Stimulated activated CD4-positive, alpha-beta T cell treated with anti-CD3 and anti-CD28 coated beads, TNF-alpha, amount 100 ng/mL, for 4 hours (primary cell): ENCODE results near the gene PPM1N.
"Not testable (repeated sequence)": the region's sequence is repeated elsewhere in the genome, so short reads cannot be mapped to it uniquely, and the experiment has no call there.

Experiments
- DNase-seq, 3 experiments: peaks; one replicate each; pipeline ENCODE4 v3.0.0-alpha.2; 2020; ENCODE audit warnings: low read depth in 3 of 3

PPM1N gene

DNA sequence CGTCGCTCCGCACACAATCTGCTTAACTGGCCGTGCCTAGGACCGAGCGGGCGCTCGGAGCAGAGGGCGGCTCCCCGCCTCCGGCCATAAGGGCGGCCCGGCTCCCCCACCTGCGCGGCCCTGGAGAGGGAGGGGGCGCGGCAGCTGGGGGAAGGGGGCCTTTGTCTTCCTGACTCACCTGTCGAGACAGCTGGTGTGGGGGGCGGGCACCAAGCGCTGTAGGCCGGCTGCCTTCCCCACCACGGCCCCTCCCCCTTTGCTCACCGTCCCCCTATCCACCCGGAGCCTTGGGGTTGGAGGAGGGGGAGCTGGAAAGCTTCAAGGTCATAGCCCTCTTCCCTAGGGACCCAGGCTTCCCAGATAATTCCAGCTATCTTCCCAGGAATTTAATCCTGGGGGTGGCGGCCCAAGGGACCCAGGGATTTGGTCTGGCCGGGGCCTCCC is 10.2 kb downstream of the PPM1N start:
- DNase-seq, result peak in 1 of 3 experiments; percentile 43

DNA sequence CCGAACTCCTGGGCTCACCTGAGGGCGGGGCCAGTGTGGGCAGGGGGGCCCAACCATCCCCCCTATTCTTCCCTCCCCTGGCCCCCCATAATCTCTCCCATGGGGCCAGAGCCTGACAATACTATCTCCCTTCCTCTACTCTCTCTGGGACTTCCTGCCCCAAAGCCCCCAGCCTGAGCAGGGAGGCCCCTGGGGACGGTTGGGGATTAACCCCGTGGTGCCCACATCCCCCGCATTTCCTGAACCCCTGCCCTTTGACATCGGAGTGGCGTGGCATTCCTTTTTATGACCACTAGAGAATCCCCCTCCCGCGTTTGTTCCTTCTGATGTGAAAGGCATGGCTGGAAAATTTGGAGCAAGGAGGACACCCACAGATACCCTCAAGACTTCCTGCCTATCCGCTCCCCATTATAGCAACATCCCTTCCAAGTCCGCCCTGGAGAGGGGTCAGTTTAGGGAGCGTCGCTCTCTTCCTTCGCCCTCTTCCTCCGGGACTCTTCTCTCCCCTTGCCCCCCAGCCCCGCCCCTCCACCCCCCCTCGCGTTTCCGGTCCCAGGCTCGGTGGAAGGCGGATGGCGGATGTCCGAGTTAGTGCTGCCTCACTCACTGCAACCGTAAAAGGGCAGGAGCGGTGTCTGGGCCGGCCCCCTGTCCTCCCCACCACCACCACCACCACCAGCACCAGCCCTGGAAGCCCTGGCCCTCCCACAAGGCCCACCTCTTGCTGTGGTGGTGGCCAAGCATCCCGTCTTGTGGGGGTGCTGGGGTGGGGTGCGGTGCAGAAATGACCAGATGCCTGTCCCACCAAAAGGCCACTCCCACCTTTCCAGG is 10.8 kb downstream of the PPM1N start:
- DNase-seq, result no peak

DNA sequence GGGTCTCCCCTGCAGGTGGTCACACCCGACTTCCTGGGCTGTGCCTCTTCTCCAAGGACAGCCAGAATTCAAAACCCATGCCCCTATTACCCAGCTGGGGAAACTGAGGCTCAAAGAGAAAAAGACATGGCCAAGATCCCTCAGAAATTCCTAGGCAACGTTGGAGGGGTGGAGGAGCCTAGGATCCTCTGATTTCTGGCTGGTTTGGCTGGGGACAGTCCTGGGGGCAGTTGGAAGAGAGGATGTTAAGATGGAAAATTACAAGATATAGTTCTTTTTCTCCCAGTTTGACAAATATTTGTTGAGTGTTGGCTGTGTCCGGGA is 11.4 kb downstream of the PPM1N start:
- no peak for DNase-seq

DNA sequence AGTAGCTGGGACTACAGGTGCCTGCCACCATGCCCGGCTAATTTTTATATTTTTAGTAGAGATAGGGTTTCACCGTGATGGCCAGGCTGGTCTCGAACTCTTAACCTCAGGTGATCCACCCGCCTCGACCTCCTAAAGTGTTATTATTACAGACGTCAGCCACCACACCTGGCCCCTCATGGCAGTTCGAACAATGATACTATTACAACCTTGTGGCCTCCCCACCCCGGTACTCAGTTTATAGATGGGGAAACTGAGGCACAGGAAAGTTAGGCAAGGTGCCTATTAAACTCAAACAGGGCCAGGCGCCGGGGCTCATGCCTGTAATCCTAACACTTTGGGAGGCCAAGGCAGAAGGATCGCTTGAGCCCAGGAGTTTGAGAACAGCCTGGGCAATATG is 12.1 kb downstream of the PPM1N start:
- DNase-seq, result not testable (repeated sequence)

DNA sequence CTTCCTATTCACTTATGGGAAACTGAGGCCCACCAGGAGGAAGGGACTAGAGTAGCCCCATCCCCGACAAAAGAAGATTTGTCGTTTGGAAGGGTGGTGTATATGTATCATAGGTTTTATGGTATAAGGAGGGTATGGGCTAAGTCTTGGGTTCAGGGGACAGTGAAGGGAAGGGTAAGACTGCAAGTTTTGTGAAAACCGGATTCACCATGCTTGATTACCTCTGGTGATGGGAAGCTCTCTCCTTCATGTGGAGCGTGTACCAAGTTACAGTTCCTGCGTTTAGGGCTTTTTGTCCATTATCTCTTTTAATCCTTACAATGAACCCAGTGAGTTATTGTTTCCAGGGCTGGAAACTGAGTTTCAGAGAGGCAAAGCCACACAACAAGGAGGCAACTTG is 12.8 kb downstream of the PPM1N start:
- no peak for DNase-seq

DNA sequence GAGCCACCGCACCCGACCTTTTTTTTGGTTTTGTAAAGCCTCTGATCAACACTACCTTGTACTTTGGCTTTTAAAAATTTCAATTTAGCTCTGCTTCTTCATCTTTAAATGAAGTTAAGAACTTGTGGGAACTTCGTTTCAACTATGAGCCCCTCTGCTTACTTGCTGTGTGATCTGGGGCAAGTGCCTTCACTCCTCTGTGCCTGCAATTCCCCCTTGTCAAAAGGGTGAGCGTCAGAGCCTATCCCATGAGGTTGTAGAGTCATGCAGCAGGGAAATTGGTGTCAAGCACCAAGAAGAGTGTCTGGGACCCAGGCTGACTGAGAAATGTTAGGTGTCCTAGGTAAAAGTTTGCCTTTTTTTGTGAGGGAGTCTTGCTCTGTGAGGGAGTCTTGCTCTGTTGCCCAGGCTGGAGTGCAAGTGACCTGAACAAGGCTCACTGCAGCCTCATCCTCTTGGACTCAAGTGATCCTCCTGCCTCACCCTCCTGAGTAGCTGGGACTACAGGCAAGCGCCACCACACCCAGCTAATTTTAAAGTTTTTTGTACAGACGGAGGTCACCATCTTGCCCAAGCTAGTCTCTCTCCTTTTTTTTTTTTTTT is 14.7 kb downstream of the PPM1N start:
- no peak for DNase-seq

DNA sequence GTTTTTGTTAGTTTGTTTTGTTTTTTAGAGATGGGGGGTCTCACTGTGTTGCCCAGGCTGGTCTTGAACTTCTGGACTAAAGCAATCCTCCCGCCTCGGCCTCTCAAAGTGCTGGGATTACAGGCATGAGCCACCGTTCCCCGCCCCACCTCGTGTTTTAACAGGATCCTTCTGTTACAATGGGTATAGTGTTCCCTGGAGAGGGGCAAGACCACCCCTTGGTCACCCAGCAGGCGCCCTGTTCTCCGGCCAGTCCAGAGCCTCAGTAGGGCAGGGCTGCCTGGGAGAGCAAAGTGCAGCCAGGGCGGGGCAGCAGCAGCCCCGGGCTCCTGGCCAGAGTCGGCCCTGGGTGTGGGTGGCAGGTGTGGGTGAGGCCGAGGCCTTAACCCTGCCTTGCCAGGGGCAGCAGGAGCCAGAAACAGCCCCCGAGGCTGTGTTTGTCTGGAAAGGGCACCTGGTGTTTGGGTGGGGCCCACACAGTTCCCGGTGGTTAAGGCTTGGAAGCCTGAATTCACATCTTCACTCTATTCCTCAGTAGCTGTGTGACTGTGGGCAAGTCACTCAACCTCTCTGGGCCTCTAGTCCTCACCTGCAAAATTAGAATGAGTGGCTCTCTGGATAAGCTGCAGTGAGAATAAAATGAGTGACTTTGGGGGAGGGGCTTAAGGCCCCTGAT is 16.3 kb downstream of the PPM1N start:
- DNase-seq, result no peak

DNA sequence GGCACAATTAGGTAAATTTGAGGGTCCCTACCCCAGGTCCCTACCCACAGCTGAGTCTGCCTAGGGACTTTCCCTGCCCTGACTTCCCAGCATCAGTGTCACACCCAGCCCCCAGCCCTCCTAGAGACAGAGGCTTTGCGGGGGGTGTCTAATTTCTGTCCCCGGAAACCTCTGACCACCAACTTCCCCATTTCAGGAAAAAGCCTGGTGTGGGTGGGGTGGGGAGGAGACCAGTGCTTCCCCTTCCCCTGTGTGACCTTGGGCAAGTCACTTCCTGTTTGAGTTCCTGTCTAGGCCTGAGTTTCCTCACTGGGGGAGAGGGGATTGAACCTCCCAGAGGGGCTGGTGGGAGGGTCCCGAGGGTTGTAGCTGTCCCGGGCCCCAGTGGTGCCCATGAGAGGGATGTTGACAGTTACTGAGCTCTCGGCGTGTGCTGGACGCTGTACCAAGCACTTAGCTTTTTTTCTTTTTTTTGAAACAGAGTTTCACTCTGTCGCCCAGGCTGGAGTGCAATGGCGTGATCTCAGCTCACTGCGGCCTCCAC is 16.9 kb downstream of the PPM1N start:
- DNase-seq, result no peak

DNA sequence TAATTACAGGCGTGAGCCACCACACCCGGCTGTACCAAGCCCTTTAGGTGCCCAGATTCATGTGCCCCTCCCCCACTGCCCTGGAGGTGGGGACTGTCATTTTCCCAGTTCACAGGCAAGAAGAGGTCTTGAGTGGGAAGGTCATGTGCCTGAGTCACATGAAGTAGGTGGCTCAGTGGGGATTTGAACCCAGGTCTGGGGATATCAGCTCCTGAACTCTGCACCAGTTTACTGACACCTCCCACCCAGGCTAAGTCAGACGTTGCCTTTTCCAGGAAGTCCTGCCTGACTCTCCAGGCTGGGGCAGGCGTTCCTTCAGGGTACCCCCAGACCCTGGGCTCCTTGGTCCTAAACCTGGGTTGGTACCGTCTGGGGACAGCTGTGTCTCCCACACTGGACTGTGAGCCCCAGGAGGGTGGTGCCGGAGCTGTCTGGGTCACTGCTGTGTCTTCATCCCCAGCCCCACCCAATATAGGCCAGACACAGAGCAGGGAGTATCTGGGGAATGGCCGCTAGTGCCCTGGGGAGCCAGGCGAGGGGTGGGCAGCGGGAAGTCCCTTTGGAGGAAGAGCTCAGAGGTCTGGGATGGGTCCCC is 17.7 kb downstream of the PPM1N start:
- no peak for DNase-seq

DNA sequence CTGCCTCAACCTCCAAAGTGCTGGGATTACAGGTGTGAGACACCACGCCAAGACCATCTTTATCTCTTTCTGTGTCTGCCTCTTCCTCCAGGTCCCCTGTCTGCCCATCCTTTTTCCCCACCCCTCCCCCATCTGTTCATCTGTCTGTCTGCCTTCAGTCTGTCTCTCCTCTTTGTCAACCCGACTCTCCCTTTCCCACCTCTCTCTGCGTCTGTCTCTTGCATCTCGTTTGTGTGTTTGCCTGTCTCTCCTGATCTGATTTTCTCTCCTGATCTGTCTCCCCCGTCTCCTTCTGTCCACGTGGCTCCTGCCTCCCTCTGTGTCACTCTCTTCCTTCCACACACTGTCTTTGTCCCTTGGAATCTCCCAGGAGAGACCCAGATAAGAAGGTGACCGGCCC is 19.0 kb downstream of the PPM1N start:
- DNase-seq, result no peak

DNA sequence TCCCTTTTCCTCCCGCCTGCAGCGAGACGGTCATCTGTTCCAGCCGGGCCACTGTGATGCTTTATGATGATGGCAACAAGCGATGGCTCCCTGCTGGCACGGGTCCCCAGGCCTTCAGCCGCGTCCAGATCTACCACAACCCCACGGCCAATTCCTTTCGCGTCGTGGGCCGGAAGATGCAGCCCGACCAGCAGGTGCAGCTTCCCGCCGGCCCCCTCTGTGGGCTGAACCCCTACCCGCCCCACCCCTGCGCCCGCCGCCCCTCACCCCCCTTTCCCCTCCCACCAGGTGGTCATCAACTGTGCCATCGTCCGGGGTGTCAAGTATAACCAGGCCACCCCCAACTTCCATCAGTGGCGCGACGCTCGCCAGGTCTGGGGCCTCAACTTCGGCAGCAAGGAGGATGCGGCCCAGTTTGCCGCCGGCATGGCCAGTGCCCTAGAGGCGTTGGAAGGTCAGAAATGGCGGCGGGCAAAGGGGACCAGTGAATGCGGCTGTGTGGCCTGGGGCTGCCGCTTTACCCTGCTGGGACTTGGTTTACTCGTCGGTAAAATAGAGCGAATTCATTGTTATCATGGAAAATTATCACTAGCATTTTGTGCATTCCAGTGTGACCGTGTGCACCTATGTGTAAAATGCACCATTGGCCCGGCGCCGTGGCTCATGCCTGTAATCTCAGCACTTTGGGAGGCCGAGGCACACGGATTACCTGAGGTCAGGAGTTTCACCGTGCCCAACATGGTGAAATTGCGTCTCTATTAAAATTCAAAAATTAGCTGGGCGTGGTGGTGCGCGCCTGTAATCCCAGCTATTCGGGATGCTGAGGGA is 19.6 kb downstream of the PPM1N start:
- no peak for DNase-seq

DNA sequence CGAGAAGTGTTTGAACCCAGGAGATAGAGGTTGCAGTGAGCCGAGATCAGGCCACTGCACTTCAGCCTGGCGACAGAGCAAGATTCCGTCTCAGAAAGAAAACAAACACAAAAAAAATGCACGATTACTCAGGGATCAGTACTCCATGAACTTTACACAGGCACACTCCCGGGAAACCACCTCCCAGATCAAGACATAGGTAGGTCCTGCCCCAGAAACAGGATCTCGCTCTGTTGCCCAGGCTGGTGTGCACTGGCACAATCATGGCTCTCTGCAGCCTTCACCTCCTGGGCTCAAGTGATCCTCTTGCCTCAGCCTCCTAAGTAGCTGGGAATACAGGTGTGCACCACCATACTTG is 20.2 kb downstream of the PPM1N start:
- no peak for DNase-seq

DNA sequence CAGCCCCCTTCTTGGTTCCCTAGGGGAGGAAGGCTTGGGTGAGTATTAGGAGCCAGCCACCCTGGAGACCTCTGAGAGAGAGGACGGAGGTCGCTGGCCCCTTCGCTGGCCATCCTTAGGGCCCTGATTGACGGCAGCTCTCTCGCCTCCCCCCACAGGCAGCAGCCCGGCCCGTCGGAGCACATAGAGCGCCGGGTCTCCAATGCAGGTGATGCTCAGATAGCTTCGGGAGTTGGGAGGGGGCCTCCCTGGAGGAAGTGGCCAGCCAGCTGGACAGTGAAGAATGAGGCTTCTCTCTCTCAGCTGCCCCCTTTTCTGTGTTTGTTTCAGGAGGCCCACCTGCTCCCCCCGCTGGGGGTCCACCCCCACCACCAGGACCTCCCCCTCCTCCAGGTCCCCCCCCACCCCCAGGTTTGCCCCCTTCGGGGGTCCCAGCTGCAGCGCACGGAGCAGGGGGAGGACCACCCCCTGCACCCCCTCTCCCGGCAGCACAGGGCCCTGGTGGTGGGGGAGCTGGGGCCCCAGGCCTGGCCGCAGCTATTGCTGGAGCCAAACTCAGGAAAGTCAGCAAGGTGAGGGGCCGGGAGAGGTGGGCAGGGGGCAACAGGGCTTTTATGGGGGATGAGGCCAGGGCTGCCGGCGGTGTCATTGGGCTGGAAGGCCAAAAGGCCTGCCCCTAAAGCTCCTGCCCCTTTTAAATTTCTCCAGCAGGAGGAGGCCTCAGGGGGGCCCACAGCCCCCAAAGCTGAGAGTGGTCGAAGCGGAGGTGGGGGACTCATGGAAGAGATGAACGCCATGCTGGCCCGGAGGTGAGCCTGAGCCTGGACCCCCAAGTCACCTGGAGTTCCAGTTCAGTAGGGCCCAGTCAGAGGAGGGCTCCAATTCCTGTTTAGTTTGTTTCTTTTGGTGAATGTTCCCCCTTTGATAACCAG is 24.0 kb downstream of the PPM1N start:
- DNase-seq, result no peak

DNA sequence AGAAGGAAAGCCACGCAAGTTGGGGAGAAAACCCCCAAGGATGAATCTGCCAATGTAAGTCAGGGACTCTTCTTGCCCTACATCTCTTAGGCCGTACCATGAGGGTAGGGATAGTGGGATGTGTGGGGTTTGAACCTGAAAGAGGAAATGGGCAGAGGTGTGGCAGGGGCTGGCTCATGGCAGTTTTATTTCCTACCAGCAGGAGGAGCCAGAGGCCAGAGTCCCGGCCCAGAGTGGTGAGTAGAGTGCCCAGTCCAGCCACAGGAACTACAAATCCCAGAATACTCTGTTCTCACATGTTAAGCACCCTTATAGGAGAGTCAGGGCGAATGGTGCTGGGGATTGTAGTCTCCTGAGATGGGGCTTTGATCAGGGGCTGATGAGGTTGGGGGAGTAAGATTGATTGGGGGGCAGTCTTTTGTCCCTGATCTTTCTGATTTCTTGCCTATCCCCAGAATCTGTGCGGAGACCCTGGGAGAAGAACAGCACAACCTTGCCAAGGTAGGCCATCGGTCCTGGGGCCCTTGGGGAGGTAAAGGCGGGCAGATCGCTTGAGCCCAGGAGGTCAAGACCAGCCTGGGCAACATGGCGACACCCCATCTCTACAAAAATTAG is 25.5 kb downstream of the PPM1N start:
- peak; percentile 41 to 51 (median 50) for DNase-seq

DNA sequence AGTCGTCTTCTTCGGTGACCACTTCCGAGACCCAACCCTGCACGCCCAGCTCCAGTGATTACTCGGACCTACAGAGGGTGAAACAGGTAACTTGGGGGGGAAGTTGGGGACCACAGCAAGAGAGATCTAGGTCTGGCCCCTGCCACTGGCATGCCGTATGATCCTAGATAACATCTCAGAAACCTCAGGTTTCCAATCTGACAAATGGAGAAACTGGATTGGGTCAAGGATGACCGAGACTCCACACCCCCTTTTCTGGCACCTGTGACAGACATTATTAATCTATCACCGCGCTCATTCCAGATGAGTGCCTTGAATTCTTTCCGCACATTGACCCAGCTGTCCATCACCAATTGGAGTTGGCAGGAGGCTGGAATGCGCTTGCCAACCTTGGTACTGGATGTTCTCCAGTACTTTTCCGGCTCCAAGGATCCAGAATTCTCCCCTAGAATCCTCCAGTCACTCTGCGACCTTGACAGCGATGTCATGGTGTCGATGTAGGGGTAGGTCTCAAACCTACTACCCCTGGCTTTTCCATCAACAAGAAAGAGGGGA is 26.4 kb downstream of the PPM1N start:
- no peak for DNase-seq

DNA sequence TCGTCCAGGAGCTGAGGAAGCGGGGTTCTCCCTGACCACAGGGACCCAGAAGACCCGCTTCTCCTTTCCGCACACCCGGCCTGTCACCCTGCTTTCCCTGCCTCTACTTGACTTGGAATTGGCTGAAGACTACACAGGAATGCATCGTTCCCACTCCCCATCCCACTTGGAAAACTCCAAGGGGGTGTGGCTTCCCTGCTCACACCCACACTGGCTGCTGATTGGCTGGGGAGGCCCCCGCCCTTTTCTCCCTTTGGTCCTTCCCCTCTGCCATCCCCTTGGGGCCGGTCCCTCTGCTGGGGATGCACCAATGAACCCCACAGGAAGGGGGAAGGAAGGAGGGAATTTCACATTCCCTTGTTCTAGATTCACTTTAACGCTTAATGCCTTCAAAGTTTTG is 27.9 kb downstream of the PPM1N start:
- DNase-seq, result no peak

DNA sequence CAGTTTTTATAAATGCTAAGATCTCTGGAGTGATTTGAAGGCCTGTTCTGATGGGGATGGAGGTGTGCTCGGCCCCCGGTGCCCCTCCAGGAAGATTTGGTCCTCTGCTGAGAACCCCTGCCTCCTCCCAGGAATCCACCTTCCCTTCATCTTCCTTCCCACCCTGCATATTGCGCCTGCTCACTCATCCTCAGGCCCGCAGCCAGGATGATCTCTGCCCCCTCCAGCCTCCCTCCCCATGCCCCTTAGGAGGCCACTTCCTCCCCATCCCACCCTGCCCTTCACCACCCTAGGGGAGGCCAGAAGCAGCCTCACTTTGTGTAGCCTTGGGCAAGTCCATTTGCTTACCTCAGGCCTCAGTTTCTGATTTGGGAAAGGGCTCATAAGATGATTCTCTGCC is 28.7 kb downstream of the PPM1N start:
- no peak for DNase-seq

DNA sequence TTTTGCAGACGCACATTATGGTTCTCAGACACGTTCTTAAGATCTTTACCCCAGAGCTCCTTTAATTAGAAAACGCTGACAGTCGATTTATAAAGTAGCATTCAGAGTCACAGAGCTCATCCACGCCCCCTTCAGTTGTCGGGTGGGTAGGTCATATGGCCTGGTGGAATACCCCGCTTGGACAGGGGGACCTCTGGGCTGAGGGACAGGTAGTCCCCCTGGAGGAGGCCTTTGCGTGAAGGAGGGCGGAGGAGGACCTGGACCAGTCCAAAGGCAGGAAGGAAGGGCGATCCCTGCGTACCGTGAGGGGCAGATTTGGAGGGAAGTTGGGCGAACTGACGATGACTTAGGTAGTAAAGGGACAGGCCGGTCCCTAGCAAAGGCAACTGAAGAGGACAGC is 29.5 kb downstream of the PPM1N start:
- no peak for DNase-seq

DNA sequence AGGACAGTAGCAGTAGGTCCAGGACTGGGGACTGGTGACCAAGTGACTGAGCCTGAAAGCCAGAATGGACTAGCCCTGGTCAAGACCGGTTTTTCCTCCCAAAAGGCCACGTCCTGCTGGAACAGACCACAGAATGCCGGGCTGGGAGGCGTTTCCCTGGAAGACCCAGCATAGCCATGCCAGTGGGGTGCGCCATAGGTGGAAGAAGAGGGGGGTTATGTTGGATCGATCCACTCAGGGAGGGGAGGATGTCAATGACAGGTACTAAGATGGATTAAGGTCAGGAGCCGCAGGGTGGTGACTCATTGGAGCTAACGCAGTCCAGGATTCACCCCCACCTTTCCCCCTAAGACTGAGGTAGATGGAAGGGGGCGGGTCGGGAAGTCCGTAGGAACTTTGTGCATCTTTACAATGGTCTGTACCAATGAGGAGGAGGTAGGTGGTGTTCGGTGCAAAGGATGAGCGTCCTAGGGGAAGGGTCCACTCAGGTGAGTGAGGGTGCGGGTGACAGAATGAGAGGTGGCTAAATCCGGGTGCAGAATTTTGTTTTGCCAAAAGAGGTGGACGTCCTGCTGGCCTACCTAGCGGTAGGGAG is 30.0 kb downstream of the PPM1N start:
- no peak for DNase-seq
